Measurements from ENCODE around the gene ZNF573. TPM values are rescaled to one million over a fixed set of nuclear protein-coding genes. Genes with fewer than 3 reads are reported as not detected.

The ZNF573 gene
- total RNA-seq, 2 experiments from 2014 or later: 4.6 to 5.0 TPM

GRCh38 chr19:37699057-37699456, 80.3 kb downstream of the ZNF573 start:
- H3K27me3 Mint-ChIP-seq: no peaks in the 10 kb centered on the region
- POLR2A ChIA-PET: no interaction called here
- no peak overlapping the region for H3K27ac Mint-ChIP-seq

GRCh38 chr19:37698216-37698615, 81.2 kb downstream of the ZNF573 start:
- POLR2A ChIA-PET: no interaction called here
- intact Hi-C loops (cut with DNase I, micrococcal nuclease): loop anchor here in 1 of 2 experiments (10.0 kb wide), 1 partner anchor 383 kb away; no protein-coding TSS in a partner anchor
- TF ChIP-seq CTCF (IDR thresholded peaks at IDR 0.05): no peak
- CTCF ChIA-PET: no interaction called here
- no peak for DNase-seq
- Mint-ChIP-seq H3K27ac (no peak overlapping the region), H3K9me3 (peaks cover 25% of the 10 kb centered on the region), H3K36me3 (ENCODE audit: low read depth) (peaks cover 71% of the 10 kb centered on the region), H3K4me3 (no peak overlapping the region), H3K27me3 (no peaks in the 10 kb centered on the region), H3K4me1 (ENCODE audit: low read depth) (no peaks in the 10 kb centered on the region)
- Histone ChIP-seq H3K27me3 (ENCODE audit: control insufficient read depth in 1 of 2, insufficient read depth in 2 of 2, low read length in 2 of 2) (no peaks in the 10 kb centered on the region), H3K9me3 (ENCODE audit: control insufficient read depth in 1 of 2, insufficient read depth in 1 of 2, low read length in 2 of 2) (peaks cover 33 to 44% of the 10 kb centered on the region in 2 experiments), H3K27ac (ENCODE audit: low read depth in 1 of 2, low read length in 2 of 2) (no peak overlapping the region), H3K4me3 (ENCODE audit: low read length) (no peak overlapping the region), H3K4me1 (ENCODE audit: insufficient read depth, low read length) (no peaks in the 10 kb centered on the region), H3K36me3 (ENCODE audit: insufficient read depth, low read length) (peaks cover 7% of the 10 kb centered on the region)
- no peak for ATAC-seq (ENCODE audit: poor library complexity)

More at GRCh38 chr19:37699057-37699456, 80.3 kb downstream of the ZNF573 start:
- ATAC-seq (ENCODE audit: poor library complexity) (no peak), DNase-seq (no peak)
- no peaks in the 10 kb centered on the region for H3K4me1 ChIP-seq (ENCODE audit: insufficient read depth, low read length)
- H3K27me3 ChIP-seq (ENCODE audit: control insufficient read depth in 1 of 2, insufficient read depth in 2 of 2, low read length in 2 of 2): no peaks in the 10 kb centered on the region
- H3K36me3 ChIP-seq (ENCODE audit: insufficient read depth, low read length): peaks cover 7% of the 10 kb centered on the region
- no peak overlapping the region for H3K27ac ChIP-seq (ENCODE audit: low read depth in 1 of 2, low read length in 2 of 2)
- CTCF ChIA-PET: interaction anchor here (0.8 kb wide), 1 partner anchor 10 kb away, joined by 3 read pairs; no protein-coding TSS in a partner anchor
- intact Hi-C loops (cut with DNase I, micrococcal nuclease): loop anchor here in 1 of 2 experiments (10.0 kb wide), 1 partner anchor 384 kb away; no protein-coding TSS in a partner anchor
- no peaks in the 10 kb centered on the region for H3K4me1 Mint-ChIP-seq (ENCODE audit: low read depth)
- no peak overlapping the region for H3K4me3 ChIP-seq (ENCODE audit: low read length)
- no peak for TF ChIP-seq CTCF (IDR thresholded peaks at IDR 0.05)
- H3K9me3 ChIP-seq (ENCODE audit: control insufficient read depth in 1 of 2, insufficient read depth in 1 of 2, low read length in 2 of 2): peaks cover 34 to 52% of the 10 kb centered on the region in 2 experiments
- peaks cover 79% of the 10 kb centered on the region for H3K36me3 Mint-ChIP-seq (ENCODE audit: low read depth)
- H3K4me3 Mint-ChIP-seq: no peak overlapping the region
- H3K9me3 Mint-ChIP-seq: peaks cover 25% of the 10 kb centered on the region

- peaks cover 55% of the 10 kb centered on the region for H3K36me3 Mint-ChIP-seq (ENCODE audit: low read depth)
- DNase-seq: no peak
- Histone ChIP-seq H3K27ac (ENCODE audit: low read depth in 1 of 2, low read length in 2 of 2) (no peak overlapping the region), H3K9me3 (ENCODE audit: control insufficient read depth in 1 of 2, insufficient read depth in 1 of 2, low read length in 2 of 2) (peaks cover 37 to 46% of the 10 kb centered on the region in 2 experiments), H3K36me3 (ENCODE audit: insufficient read depth, low read length) (peaks cover 7% of the 10 kb centered on the region), H3K4me3 (ENCODE audit: low read length) (no peak overlapping the region), H3K27me3 (ENCODE audit: control insufficient read depth in 1 of 2, insufficient read depth in 2 of 2, low read length in 2 of 2) (no peaks in the 10 kb centered on the region), H3K4me1 (ENCODE audit: insufficient read depth, low read length) (peaks cover 11% of the 10 kb centered on the region)
- TF ChIP-seq CTCF (IDR thresholded peaks at IDR 0.05): no peak
- intact Hi-C loops (cut with DNase I, micrococcal nuclease): loop anchor here in 1 of 2 experiments (10.0 kb wide), 1 partner anchor 381 kb away; no protein-coding TSS in a partner anchor
- H3K27me3 Mint-ChIP-seq: no peaks in the 10 kb centered on the region
- no peak for ATAC-seq (ENCODE audit: poor library complexity)
- CTCF ChIA-PET: interaction anchor here (0.7 kb wide), 2 partner anchors 10 to 207 kb away, joined by 3 read pairs; no protein-coding TSS in a partner anchor
- H3K4me1 Mint-ChIP-seq (ENCODE audit: low read depth): peaks cover 12% of the 10 kb centered on the region
- POLR2A ChIA-PET: interaction anchor here (0.7 kb wide), 1 partner anchor 44 kb away, joined by 4 read pairs; no protein-coding TSS in a partner anchor
- no peak overlapping the region for H3K27ac Mint-ChIP-seq
- H3K9me3 Mint-ChIP-seq: peaks cover 17% of the 10 kb centered on the region
- H3K4me3 Mint-ChIP-seq: no peak overlapping the region
These were observed 84.1 kb downstream of the ZNF573 start for GRCh38 chr19:37695144-37695899.
